Activated CD8-positive, alpha-beta memory T cell treated with anti-CD3 and anti-CD28 coated beads, Interleukin-2, amount 50 U/mL, for 4 hours (primary cell): ENCODE results near the gene FOXK2.

Source experiments
- DNase-seq: peaks from one replicate; pipeline ENCODE4 v3.0.0-alpha.2; 2020

The FOXK2 gene

GRCh38 chr17:82592289-82592766 is 72.8 kb downstream of the FOXK2 start:
- DNase-seq: no peak

- peak; percentile 39 for DNase-seq
These were observed 73.4 kb downstream of the FOXK2 start for GRCh38 chr17:82592767-82593589.

GRCh38 chr17:82593590-82594087 is 74.1 kb downstream of the FOXK2 start:
- no peak for DNase-seq

- no peak for DNase-seq
These were observed 75.0 kb downstream of the FOXK2 start for GRCh38 chr17:82594571-82594970.

GRCh38 chr17:82595893-82596292 is 76.4 kb downstream of the FOXK2 start:
- DNase-seq: no peak

GRCh38 chr17:82596296-82596695 is 76.8 kb downstream of the FOXK2 start:
- DNase-seq: no peak

- no peak for DNase-seq
These were observed 77.5 kb downstream of the FOXK2 start for GRCh38 chr17:82596837-82597672.

GRCh38 chr17:82598256-82599119 is 79.0 kb downstream of the FOXK2 start:
- DNase-seq: no peak

- no peak for DNase-seq
These were observed 80.4 kb downstream of the FOXK2 start for GRCh38 chr17:82599674-82600661.

- no peak for DNase-seq
These were observed 81.4 kb downstream of the FOXK2 start for GRCh38 chr17:82600731-82601446.

GRCh38 chr17:82601447-82602000 is 82.0 kb downstream of the FOXK2 start:
- DNase-seq: no peak

- no peak for DNase-seq
These were observed 83.0 kb downstream of the FOXK2 start for GRCh38 chr17:82602487-82602886.

GRCh38 chr17:82602986-82603710 is 83.6 kb downstream of the FOXK2 start:
- no peak for DNase-seq

- DNase-seq: no peak
These were observed 84.5 kb downstream of the FOXK2 start for GRCh38 chr17:82603981-82604448.

GRCh38 chr17:82604532-82604931 is 85.0 kb downstream of the FOXK2 start:
- no peak for DNase-seq

- DNase-seq: no peak
These were observed 86.5 kb downstream of the FOXK2 start for GRCh38 chr17:82605939-82606600.

GRCh38 chr17:82608816-82609215 is 89.3 kb downstream of the FOXK2 start:
- no peak for DNase-seq

GRCh38 chr17:82609655-82610054 is 90.1 kb downstream of the FOXK2 start:
- no peak for DNase-seq
